ENCODE results near the gene WDR64.

- TF ChIP-seq POLR2A (IDR thresholded peaks at IDR 0.05) = no peak
- TF ChIP-seq CTCF (IDR thresholded peaks at IDR 0.05) = no peak
Measured at GRCh38 chr1:241672301-241672700, 20.2 kb downstream of the WDR64 start.
